GM12864 (cell line): ENCODE results near the gene GAS6.
"Not testable (repeated sequence)": the region's sequence is repeated elsewhere in the genome, so short reads cannot be mapped to it uniquely, and the experiment has no call there.

Experiments used
- DNase-seq: peaks from one replicate; pipeline ENCODE4 v3.0.0-alpha.2; 2011; ENCODE audit warnings: low read depth
- H3K4me3 ChIP-seq: 2 replicates; pipeline ENCODE4 v1.5.1; 2011; ENCODE audit warnings: mild to moderate bottlenecking, low read depth, low read length, control low read depth
- TF ChIP-seq, protein P1 (sequence below): IDR thresholded peaks from 2 replicates; pipeline ENCODE4 v1.5.1; 2011; ENCODE audit warnings: low read depth, mild to moderate bottlenecking, moderate library complexity, low read length, control low read depth, inconsistent platforms; ENCODE audit errors: missing control alignments

GAS6 gene

DNA sequence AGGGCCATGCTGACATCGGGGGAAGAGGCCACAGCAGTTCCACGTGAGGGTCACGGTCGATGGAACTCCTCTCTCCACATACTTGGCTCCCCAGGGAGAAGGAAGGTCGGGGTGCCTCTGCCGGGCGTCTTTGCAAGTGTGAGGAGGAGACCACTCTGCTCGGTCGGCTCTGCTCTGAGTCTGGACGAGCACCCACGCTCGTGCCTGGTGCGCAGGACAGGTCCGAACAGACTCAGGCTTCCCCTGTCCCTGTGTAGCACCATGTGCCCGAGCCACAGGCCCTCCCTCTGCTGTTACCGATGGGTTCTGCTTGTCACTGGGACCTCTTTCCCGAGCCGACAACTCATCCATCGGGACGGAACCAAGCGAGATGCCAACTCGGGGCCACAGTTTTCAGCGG lies 69.8 kb downstream of the GAS6 start:
- TF ChIP-seq, protein P1, sequence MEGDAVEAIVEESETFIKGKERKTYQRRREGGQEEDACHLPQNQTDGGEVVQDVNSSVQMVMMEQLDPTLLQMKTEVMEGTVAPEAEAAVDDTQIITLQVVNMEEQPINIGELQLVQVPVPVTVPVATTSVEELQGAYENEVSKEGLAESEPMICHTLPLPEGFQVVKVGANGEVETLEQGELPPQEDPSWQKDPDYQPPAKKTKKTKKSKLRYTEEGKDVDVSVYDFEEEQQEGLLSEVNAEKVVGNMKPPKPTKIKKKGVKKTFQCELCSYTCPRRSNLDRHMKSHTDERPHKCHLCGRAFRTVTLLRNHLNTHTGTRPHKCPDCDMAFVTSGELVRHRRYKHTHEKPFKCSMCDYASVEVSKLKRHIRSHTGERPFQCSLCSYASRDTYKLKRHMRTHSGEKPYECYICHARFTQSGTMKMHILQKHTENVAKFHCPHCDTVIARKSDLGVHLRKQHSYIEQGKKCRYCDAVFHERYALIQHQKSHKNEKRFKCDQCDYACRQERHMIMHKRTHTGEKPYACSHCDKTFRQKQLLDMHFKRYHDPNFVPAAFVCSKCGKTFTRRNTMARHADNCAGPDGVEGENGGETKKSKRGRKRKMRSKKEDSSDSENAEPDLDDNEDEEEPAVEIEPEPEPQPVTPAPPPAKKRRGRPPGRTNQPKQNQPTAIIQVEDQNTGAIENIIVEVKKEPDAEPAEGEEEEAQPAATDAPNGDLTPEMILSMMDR: no peak
- H3K4me3 ChIP-seq: no peak overlapping the region
- no peak for DNase-seq

DNA sequence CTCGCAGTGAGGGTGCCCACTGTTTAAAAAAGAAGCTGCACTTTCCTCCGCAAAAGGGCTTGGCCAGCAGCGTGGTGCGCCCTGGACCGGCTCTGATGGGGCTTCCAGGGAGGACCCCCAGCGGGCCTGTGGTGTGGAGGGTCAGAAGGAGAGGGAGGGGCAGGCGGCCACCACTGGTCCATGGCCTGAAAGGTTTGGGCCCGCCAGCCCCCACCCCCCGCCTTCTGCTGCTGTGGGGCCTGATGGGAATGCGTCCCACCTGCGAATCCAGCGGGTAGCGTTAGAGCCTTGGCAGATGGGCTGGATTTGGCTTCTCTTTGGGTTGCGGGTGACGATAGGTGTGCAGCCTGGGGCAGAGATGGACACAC lies 70.2 kb downstream of the GAS6 start:
- no peak for DNase-seq
- TF ChIP-seq, protein P1: no peak
- H3K4me3 ChIP-seq: no peak overlapping the region

DNA sequence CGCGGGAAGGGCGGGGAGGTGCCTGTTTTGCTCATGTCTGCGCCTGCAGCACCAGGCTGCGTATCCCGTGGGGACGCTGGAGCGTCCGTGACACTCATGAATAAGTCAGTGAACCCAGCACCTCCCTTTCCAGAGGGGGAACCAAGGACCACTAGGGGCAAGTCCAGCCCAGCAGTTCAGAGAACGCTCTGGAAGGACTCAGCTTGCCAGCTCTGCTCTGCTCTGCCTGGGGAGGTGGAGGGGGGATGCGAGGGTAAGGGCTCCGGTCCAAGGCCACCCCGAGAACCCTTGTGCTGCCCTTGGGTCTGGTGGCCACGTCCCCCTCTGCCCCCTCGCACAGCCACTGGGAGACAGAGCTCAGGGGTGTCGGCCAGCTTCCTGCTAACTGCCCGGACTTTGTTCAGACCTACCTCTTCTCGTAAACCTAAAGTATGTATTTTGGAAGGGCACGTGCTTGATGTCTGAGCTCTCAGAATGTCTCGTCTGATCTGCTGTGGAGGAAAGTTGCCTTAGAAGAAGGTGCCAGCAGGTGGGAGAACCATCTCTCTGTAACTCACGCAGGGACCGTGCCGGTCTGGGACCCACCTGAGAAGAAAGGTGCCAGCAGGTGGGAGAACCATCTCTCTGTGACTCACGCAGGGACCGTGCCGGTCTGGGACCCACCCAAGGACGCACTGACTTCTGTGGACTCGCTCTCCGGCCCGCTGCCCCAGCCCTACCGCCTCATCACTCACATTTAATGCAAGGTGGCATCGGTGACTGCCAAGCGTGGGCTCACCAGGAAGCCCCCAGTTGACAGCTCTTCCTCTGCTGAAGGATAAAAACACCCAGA lies 70.8 kb downstream of the GAS6 start:
- H3K4me3 ChIP-seq: no peak overlapping the region
- TF ChIP-seq, protein P1: no peak
- no peak for DNase-seq

DNA sequence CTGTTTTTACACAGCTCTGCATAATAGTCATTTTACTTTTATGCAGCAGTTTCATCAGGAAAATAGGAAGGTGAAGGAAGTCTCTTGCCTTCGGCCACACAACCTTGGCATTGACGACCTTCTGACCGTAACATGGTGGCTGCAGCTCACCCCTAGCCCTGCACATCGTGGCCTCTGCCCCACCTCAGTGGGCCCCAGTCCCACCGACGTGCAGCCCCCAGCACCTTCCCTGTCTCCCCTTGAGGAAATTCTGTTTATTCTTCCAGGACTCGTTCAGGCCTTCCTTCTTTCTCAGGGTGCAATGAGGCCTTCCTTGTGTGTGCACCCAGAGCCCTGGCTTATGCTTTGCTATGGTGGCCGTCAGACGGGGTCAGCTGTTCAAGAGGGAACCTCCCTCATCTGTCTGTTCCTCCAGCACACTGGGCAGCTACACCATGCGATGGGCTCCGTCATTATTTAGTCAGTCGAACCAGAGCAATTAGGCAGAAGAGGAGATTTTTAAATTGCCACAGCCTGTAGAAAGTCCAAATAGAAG lies 71.6 kb downstream of the GAS6 start:
- no peak for DNase-seq
- no peak overlapping the region for H3K4me3 ChIP-seq
- TF ChIP-seq, protein P1: no peak

DNA sequence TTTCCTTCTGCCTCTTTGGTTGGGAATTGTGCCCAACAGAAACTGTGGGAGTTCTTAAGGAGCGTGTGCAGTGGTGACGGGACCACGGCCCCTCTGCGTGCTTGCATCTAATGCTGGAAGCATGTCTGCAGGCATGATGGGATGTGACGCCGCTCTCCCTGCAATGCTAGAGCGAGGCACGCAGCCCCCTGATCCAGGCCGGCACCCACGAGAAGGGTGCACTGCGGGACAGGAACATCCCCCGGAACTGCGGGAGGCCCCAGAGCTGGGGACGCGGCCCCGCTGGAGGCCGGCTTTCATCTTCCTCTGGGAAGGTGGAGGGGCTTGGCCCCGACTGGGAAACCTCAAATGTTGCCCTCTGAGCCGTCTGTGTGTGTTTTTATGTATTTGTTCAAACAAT lies 72.1 kb downstream of the GAS6 start:
- H3K4me3 ChIP-seq: no peak overlapping the region
- TF ChIP-seq, protein P1: no peak
- DNase-seq: no peak

DNA sequence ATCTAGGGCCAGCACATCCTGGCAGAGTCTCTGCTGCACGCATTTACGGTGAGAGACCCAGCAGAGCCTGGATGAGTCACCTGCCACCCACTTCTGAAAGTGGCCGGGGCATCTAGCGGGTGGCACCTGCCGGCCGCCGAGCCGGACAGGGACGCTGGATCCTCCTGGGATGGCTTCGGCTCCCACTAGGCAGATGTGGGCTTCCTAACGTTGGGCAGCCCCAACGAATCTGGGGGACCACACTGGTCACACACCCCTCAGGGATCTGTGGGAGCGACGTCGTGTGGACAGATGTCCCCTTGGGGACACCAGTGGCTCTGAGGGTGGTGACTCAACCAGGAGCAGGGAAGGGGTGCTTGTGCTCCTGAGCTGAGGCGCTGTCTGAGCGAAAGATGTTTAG lies 72.7 kb downstream of the GAS6 start:
- TF ChIP-seq, protein P1: no peak
- DNase-seq: no peak
- H3K4me3 ChIP-seq: no peak overlapping the region

DNA sequence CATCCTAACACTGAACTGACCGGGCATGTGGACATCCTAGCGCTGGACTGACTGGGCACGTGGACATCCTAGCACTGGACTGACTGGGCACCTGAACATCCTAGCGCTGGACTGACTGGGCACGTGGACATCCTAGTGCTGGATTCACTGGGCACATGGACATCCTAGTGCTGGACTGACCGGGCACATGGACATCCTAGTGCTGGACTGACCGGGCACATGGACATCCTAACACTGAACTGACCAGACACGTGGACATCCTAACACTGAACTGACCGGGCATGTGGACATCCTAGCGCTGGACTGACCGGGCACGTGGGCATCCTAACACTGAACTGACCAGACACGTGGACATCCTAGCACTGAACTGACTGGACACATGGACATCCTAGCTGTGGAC lies 73.9 kb downstream of the GAS6 start:
- not testable (repeated sequence) for H3K4me3 ChIP-seq, DNase-seq
